Measurements from ENCODE around the gene CCDC148.
"Not testable (repeated sequence)": the region's sequence is repeated elsewhere in the genome, so short reads cannot be mapped to it uniquely, and the experiment has no call there.

The CCDC148 gene

GRCh38 chr2:158357122-158357521 lies 99.4 kb downstream of the CCDC148 start:
- no peak for DNase-seq (ENCODE audit: low read depth)

GRCh38 chr2:158351466-158351816 lies 105.1 kb downstream of the CCDC148 start:
- DNase-seq (ENCODE audit: low read depth), result not testable (repeated sequence)

DNA sequence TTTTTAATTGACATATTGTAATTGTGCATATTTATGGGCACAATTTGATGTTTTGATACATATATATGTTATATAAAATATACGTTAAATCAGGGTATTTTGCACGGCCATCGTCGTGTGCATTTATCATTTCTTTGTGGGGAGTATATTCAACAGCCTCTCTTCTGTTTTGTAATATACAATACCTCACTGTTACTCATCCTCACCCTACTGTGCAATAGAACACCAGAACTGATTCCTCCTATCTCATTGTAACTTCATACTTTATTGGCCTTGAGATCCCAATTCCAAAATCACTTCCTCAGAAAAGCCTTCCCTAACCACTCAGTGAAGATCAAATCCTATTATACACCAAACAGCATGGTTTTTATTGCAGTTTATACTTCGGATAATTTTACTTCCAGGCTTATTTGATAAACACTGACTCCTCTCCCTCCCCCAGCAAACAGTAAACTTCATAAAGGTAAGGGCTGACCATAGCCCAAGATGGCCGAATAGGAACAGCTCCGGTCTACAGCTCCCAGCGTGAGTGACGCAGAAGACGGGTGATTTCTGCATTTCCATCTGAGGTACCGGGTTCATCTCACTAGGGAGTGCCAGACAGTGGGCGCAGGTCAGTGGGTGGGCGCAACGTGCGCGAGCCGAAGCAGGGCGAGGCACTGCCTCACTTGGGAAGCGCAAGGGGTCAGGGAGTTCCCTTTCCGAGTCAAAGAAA lies 105.6 kb downstream of the CCDC148 start:
- DNase-seq (ENCODE audit: low read depth), result not testable (repeated sequence)

DNA sequence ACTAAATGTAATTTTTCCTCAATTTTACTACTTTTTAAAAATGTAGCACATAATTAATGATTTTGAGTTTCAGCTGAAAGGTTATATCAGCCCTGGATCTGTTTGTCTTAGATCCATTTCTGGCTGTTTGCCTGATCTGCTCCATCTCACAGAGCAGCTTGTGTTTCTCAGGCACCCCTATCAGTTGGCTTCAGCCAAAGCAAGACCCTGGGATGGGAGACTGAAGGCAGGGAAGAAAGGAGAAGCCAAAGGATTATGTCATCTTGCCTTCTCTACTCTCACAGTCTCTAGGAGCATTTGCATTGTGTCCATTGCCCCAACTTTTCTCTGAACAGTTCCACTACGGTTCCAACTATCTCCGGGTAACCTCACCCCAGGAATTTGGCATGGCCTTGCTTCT lies 110.5 kb downstream of the CCDC148 start:
- no peak for DNase-seq (ENCODE audit: low read depth)

DNA sequence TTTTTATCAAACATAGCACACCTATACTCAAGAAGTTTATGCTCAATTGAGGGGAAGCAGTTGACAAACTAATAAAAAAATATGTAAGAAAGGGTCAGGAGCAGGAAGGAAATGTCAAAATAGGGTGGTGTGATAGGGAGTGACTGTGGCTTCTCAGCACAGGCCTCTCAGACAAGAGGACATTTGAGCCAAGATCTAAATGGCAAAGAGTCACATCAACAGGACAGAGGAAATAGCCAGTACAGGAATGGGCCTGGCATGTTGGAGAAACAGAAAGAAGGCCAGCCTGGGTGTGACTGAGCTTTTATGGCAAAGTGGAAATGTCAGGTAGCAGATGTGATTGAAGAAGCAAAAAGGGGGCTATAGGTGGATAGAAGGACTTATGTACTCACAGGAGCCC lies 117.0 kb downstream of the CCDC148 start:
- DNase-seq (ENCODE audit: low read depth), result no peak

- no peak for DNase-seq (ENCODE audit: low read depth)
Measured at GRCh38 chr2:158337018-158337417, 119.5 kb downstream of the CCDC148 start.

DNA sequence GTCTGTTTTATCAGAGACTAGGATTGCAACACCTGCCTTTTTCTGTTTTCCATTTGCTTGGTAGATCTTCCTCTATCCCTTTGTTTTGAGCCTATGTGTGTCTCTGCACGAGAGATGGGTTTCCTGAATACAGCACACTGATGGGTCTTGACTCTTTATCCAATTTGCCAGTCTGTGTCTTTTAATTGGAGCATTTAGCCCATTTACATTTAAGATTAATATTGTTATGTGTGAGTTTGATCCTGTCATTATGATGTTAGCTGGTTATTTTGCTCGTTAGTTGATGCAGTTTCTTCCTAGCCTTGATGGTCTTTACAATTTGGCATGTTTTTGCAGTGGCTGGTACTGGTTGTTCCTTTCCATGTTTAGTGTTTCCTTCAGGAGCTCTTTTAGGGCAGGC lies 124.8 kb downstream of the CCDC148 start:
- not testable (repeated sequence) for DNase-seq (ENCODE audit: low read depth)

GRCh38 chr2:158325782-158326340 lies 130.7 kb downstream of the CCDC148 start:
- DNase-seq (ENCODE audit: low read depth), result no peak

- DNase-seq (ENCODE audit: low read depth), result no peak
Measured at GRCh38 chr2:158325031-158325781, 131.3 kb downstream of the CCDC148 start.

- DNase-seq (ENCODE audit: low read depth), result no peak
Measured at GRCh38 chr2:158323381-158323780, 133.2 kb downstream of the CCDC148 start.

DNA sequence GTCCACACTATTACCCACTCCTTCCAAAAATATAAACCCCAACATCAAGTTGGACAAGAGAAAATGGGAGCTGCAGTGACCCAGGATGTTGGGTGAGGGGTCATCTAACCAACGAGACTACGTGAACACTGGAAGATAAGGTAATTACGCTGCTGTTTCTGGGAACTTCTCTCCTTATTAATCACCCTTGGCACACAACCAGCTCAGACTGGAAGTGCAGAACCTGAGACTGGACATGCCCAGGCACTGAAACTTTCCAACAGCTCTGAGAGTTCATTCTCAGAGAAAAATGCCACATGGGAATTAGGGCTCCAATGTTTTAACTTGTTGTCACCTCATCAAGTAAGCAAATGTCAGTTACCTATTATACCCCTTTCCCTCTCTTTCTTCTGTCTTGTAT lies 135.3 kb downstream of the CCDC148 start:
- DNase-seq (ENCODE audit: low read depth), result no peak

DNA sequence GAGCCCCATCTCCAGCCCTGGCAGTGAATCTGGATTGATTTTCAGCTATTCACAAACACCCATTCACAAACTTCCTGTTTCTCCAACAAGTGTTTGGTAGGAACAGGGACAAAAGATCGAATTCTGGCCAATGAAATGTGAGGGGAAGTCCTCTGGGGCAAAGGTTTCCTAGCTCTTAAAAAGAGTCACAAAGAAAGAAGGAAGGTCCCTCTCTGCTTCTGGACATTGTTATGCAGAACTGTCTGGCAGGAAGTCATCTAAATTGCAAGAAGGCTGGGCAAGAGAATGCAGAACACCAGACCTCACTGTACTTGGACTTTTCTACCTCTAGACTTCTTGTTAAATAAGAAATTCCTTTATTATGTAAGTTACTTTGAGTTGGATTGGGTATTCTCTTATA lies 137.3 kb downstream of the CCDC148 start:
- no peak for DNase-seq (ENCODE audit: low read depth)

DNA sequence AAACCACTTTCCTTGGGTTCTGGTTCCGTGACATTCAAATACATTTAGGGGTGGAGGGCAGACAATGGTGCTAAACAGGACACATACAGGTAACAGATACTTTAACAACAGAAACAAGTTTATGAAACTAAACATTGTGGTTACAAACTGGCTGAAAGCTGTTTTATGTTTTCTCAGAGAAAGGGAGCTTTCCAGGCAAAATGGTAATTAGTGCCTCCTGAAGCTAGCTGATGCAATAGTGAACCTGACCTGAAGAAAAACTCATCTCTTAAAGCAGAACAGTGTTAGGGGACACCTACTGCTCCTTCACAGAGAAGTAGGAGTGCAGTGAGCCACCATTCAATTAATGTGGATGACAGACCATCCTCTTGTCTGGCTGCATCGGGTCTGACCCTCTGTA lies 138.9 kb downstream of the CCDC148 start:
- no peak for DNase-seq (ENCODE audit: low read depth)

DNA sequence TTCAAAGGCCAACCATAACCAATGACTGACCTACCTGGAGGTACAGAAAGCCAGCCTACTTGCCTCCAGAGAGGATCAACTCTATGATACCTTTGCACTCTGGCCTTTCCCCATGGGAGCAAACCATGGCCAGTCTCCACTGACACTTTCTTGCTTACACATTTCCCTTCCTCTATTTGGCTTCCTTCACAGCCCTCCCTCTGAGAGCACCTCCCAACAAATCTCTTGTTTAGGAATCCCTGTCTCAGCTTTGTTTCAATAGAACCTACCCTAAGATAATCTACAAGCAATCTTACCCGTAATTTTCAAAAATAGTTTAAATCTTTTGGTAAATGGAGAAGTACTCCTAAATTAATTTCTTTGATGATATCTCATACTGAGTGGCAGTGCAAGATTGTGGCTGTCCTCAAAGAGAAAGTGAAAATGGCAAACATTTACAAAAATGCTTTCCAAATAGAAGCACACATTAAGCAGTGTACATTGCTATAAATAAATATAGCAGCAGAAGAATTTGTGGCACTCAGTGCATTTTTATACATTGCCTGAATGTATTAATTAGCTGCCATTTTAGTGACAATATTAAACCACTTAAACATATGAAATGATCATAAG lies 140.6 kb downstream of the CCDC148 start:
- DNase-seq (ENCODE audit: low read depth), result no peak

- DNase-seq (ENCODE audit: low read depth), result no peak
Measured at GRCh38 chr2:158315000-158315399, 141.6 kb downstream of the CCDC148 start.

DNA sequence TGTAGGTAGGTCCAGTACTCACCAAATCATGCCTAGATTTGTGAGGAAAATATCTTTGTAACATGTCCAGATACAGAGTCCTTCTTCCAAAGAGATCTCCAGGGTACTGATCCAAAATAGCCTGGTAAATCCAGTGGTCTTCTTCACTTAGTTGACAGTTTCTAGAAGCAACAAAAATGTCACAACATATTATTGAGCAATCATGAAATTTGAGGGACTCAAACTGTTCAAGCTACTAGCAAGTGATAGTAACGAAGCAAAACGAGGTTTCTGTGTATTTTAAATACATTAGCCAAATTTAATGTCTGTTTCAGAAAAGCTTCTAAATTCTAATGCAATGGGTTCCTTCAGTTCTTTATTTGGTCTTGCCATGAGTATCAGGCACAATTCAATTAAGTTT lies 142.8 kb downstream of the CCDC148 start:
- no peak for DNase-seq (ENCODE audit: low read depth)

DNA sequence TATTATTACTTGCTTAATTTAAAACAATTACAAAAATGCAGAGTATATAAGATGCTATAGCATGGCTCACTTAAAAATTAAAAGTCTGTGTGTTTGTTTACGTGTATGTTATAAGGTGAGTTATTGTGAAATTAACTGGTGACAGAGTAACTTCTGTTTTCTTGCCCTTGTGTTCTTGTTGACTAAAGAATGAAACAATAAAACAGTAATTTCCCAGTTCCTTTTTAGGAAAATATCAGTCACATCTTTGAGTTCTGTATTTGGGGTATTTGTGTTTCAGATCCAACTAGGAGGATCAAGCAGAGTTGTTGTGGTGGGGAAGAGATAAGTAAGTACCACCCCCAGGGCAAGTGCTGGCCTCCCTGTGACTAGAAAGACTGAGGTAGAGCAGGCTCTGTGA lies 143.6 kb downstream of the CCDC148 start:
- no peak for DNase-seq (ENCODE audit: low read depth)

GRCh38 chr2:158310407-158310806 lies 146.1 kb downstream of the CCDC148 start:
- DNase-seq (ENCODE audit: low read depth), result not testable (repeated sequence)

- DNase-seq (ENCODE audit: low read depth), result peak; percentile 50
Measured at GRCh38 chr2:158305501-158305900, 151.1 kb downstream of the CCDC148 start.

DNA sequence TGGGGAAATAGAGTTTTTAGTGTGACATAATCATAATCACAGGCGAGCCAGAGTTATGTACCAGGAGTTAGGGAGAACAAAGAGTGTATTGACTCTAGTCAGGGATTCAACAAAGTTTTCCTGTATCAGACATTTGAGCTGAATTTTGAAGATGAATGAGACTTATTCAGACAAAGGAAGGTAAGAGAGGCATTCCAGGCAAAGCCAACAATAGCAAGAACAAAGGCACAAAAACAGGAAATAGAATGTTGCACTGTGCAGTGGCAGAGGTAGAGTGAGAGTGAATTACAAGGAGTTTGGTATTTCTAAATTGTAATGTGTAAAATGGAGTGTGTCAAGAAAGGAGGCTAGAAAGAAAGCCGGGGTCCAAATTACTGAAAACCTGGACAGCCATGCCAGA lies 156.2 kb downstream of the CCDC148 start:
- DNase-seq (ENCODE audit: low read depth), result no peak

DNA sequence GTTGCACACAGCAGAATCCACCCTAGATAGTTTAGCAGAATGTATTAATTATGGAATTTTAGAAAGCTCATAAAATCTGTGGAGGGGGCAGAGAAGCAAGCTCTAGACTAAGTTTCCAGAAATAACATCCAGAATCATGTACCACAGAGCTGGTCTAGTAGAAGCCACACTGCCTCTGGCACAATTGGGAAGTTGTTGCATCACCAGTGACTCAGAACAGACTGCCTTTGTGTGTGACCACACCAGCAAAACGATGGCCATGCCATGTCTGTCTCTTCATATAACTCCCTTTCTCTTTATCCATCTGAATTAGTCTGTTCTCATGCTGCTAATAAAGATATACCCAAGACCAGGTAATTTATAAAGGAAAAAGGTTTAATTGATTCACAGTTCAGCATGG lies 158.9 kb downstream of the CCDC148 start:
- DNase-seq (ENCODE audit: low read depth), result peak; percentile 39

DNA sequence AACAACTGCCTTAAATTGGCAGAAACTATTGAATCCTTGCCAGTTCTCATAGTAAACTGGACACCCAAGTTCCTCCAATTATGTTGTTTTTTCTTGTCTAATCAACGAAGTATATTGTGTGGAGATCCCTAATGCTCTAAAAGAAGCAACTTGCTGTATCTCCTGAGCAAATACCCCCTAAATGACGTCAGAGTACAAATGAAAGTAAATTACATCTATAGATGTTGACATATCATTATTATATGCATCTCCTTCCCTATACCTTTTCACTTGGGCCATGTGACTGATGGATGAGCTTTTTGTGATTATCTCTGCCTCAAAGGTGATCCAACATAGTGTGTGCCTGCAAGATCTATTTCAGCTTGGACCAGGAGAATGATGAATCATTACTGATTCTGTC lies 159.4 kb downstream of the CCDC148 start:
- DNase-seq (ENCODE audit: low read depth), result no peak

DNA sequence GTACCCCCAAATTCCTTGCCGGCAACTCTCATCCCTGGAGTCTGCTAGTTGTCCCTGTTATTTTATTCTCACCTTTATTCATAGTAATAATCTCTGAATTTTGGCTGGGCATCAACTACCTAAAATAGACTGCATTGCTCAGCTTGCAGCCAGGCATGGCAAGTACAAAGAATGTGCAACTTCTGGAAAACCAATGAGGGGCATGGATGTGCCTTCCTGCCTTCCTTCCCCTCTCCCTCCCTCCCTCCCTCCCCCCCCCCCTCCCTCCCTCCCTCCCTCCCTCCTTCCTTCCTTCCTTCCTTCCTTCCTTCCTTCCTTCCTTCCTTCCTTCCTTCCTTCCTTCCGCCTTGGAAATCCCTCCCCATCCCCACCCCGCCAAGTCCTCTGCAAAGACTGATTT lies 162.8 kb downstream of the CCDC148 start:
- DNase-seq (ENCODE audit: low read depth), result no peak
